ENCODE results near the gene ATP1A2.
"Not testable (repeated sequence)": the region's sequence is repeated elsewhere in the genome, so short reads cannot be mapped to it uniquely, and the experiment has no call there.

ATP1A2 gene

GRCh38 chr1:160117300-160117699, 1.7 kb downstream of the ATP1A2 start:
- DNase-seq (ENCODE audit: low spot score in 2 of 2): no peak
- Mint-ChIP-seq H3K9me3 (no peaks in the 10 kb centered on the region), H3K4me3 (no peak overlapping the region), H3K4me1 (no peaks in the 10 kb centered on the region), H3K27me3 (peaks cover 20% of the 10 kb centered on the region), H3K27ac (no peak overlapping the region), H3K36me3 (no peaks in the 10 kb centered on the region)
- no peak for ATAC-seq (ENCODE audit: low read depth)

- ATAC-seq (ENCODE audit: low read depth): no peak
- no peaks in the 10 kb centered on the region for H3K4me1 Mint-ChIP-seq
- DNase-seq (ENCODE audit: low spot score in 2 of 2): no peak
- H3K27me3 Mint-ChIP-seq: peaks cover 18% of the 10 kb centered on the region
- no peak overlapping the region for H3K4me3 Mint-ChIP-seq
- no peaks in the 10 kb centered on the region for H3K36me3 Mint-ChIP-seq
- H3K27ac Mint-ChIP-seq: no peak overlapping the region
- no peaks in the 10 kb centered on the region for H3K9me3 Mint-ChIP-seq
Observed at GRCh38 chr1:160117709-160118183, 2.2 kb downstream of the ATP1A2 start.

GRCh38 chr1:160118928-160119327, 3.4 kb downstream of the ATP1A2 start:
- H3K36me3 Mint-ChIP-seq: no peaks in the 10 kb centered on the region
- H3K27me3 Mint-ChIP-seq: peaks cover 15% of the 10 kb centered on the region
- no peak for DNase-seq (ENCODE audit: low spot score in 2 of 2)
- no peak overlapping the region for H3K27ac Mint-ChIP-seq
- no peak overlapping the region for H3K4me3 Mint-ChIP-seq
- no peak for ATAC-seq (ENCODE audit: low read depth)
- no peaks in the 10 kb centered on the region for H3K9me3 Mint-ChIP-seq
- H3K4me1 Mint-ChIP-seq: no peaks in the 10 kb centered on the region

DNA sequence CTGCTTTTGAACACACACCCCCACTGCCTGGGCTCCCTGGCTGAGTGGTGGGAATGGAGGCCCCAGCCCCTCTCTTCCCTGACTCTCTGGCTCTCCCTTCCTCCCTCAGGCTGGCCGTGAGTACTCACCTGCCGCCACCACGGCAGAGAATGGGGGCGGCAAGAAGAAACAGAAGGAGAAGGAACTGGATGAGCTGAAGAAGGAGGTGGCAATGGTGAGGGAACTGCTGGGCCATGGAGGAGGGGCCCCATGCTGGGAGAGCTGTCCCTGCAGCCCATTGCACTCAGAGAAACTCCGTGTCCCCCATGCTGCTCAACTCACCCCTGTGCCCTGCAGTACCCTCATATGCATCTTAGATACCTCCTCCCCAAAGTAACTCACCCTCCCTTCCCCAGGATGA, 5.2 kb downstream of the ATP1A2 start:
- no peaks in the 10 kb centered on the region for H3K36me3 Mint-ChIP-seq
- H3K27me3 Mint-ChIP-seq: peaks cover 12% of the 10 kb centered on the region
- DNase-seq (ENCODE audit: low spot score in 2 of 2): no peak
- ATAC-seq (ENCODE audit: low read depth): no peak
- H3K27ac Mint-ChIP-seq: no peak overlapping the region
- no peak overlapping the region for H3K4me3 Mint-ChIP-seq
- no peaks in the 10 kb centered on the region for H3K4me1 Mint-ChIP-seq
- no peaks in the 10 kb centered on the region for H3K9me3 Mint-ChIP-seq

GRCh38 chr1:160121388-160121787, 5.8 kb downstream of the ATP1A2 start:
- H3K27ac Mint-ChIP-seq: no peak overlapping the region
- peaks cover 9% of the 10 kb centered on the region for H3K27me3 Mint-ChIP-seq
- H3K9me3 Mint-ChIP-seq: no peaks in the 10 kb centered on the region
- ATAC-seq (ENCODE audit: low read depth) (no peak), DNase-seq (ENCODE audit: low spot score in 2 of 2) (no peak)
- no peak overlapping the region for H3K4me3 Mint-ChIP-seq
- H3K36me3 Mint-ChIP-seq: no peaks in the 10 kb centered on the region
- no peaks in the 10 kb centered on the region for H3K4me1 Mint-ChIP-seq

GRCh38 chr1:160122978-160123495, 7.5 kb downstream of the ATP1A2 start:
- Mint-ChIP-seq H3K4me3 (no peak overlapping the region), H3K36me3 (no peaks in the 10 kb centered on the region), H3K4me1 (no peaks in the 10 kb centered on the region), H3K27me3 (peaks cover 3% of the 10 kb centered on the region), H3K9me3 (no peaks in the 10 kb centered on the region), H3K27ac (no peak overlapping the region)
- no peak for DNase-seq (ENCODE audit: low spot score in 2 of 2)
- ATAC-seq (ENCODE audit: low read depth): no peak

DNA sequence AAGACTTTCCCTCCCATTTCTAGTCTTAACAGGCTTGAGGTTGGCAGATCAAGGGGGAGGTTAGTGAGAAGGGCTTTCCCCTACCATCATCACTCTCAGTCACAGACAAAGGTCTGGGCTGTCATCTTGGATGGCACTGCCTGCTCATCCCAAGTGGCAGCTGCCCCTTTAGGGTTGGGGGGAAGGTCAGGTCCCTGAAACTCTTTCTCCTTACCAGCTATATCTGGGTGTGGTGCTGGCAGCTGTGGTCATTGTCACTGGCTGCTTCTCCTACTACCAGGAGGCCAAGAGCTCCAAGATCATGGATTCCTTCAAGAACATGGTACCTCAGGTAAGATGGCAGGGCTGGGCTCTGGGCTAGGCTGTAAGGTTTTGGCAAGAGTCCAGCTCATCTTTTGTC, 8.2 kb downstream of the ATP1A2 start:
- Mint-ChIP-seq H3K4me1 (no peaks in the 10 kb centered on the region), H3K27ac (no peak overlapping the region), H3K4me3 (no peak overlapping the region), H3K9me3 (no peaks in the 10 kb centered on the region), H3K27me3 (peaks cover 5% of the 10 kb centered on the region), H3K36me3 (no peaks in the 10 kb centered on the region)
- ATAC-seq (ENCODE audit: low read depth) (no peak), DNase-seq (ENCODE audit: low spot score in 2 of 2) (no peak)

DNA sequence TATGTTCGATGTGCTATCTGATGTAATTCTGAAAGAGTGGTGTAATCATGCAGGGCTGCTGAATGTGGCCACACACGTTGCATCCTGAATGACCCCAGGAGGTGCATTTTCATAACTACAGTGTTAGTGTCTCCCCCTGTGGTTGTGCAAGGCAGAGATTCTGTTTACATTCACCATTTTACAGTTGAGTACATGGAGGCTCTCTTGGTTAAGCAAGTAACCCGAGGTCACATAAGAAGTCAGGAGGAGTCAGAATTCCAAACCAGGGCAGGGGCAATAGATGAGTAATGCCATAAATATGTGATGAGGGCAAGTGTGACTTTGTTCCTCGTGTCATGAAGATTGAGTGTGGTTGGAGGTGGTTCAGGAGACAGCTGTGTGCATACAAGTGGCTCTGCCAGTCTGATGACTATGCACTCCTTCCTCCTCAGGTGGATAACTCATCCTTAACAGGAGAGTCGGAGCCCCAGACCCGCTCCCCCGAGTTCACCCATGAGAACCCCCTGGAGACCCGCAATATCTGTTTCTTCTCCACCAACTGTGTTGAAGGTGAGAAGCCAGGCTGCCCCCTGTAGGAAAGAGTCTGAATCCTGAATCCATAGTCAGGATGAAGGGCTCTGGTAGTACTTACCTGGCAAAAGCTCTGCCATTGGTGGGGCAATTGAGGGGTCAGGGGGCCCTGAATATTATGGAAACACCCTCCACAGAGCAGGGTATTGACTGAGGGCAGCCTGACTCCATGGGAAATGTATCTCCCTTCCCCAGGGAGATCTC, 9.3 kb downstream of the ATP1A2 start:
- Mint-ChIP-seq H3K27me3 (peaks cover 8% of the 10 kb centered on the region), H3K4me3 (no peak overlapping the region), H3K9me3 (no peaks in the 10 kb centered on the region), H3K36me3 (no peaks in the 10 kb centered on the region), H3K4me1 (no peaks in the 10 kb centered on the region), H3K27ac (no peak overlapping the region)
- DNase-seq (ENCODE audit: low spot score in 2 of 2) (no peak), ATAC-seq (ENCODE audit: low read depth) (no peak)

DNA sequence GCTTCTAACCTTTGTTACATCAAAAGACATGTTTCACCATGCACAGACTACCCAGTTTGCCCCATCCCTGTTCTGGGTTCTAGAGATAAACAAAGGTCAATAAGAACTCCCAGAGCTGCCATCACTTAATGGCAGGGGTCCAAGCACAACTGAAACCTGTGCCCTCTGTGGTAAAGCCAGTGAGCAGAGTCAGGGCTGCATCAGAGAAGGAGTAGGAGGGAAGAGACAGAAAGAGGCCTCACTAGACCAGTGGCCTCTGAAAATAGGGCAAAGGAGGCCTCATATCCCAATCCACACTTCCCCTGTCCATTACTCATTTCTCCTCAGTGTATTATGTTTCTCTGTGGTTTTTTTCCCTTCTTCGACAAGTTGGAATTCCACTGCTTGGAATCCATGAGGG, 10.2 kb downstream of the ATP1A2 start:
- Mint-ChIP-seq H3K36me3 (no peaks in the 10 kb centered on the region), H3K4me1 (no peaks in the 10 kb centered on the region), H3K4me3 (no peak overlapping the region), H3K9me3 (no peaks in the 10 kb centered on the region), H3K27ac (no peak overlapping the region), H3K27me3 (peaks cover 8% of the 10 kb centered on the region)
- DNase-seq (ENCODE audit: low spot score in 2 of 2) (no peak), ATAC-seq (ENCODE audit: low read depth) (no peak)

DNA sequence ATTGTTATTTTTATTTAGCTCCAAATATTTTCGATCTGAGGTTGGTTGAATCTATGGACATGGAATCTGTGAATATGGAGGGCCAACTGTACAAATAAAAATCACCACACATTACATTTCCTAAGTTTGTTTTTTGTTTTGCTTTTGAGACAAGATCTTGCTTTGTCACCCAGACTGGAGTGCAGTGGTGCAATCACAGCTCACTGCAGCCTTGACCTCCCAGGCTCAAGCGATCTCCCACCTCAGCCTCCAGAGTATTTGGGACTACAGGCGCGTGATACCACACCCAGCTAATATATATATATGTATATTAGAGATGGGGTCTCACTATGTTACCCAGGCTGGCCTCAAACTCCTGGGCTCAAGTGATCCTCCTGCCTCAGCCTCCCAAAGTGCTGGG, 10.8 kb downstream of the ATP1A2 start:
- peaks cover 10% of the 10 kb centered on the region for H3K27me3 Mint-ChIP-seq
- H3K9me3 Mint-ChIP-seq; H3K36me3 Mint-ChIP-seq; H3K4me1 Mint-ChIP-seq; DNase-seq (ENCODE audit: low spot score in 2 of 2); H3K4me3 Mint-ChIP-seq; ATAC-seq (ENCODE audit: low read depth); H3K27ac Mint-ChIP-seq: not testable (repeated sequence)

DNA sequence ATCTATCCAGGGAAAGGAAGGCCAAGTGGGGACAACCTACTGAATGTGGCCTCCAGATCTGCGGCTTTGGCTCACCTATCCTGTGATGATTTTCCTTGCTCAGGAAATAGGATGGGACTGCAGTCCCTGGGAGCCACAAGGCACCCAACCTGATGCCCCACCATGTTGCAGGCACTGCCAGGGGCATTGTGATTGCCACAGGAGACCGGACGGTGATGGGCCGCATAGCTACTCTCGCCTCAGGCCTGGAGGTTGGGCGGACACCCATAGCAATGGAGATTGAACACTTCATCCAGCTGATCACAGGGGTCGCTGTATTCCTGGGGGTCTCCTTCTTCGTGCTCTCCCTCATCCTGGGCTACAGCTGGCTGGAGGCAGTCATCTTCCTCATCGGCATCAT, 11.8 kb downstream of the ATP1A2 start:
- DNase-seq (ENCODE audit: low spot score in 2 of 2): no peak
- Mint-ChIP-seq H3K27me3 (peaks cover 16% of the 10 kb centered on the region), H3K27ac (no peak overlapping the region), H3K9me3 (no peaks in the 10 kb centered on the region), H3K4me3 (no peak overlapping the region), H3K36me3 (no peaks in the 10 kb centered on the region), H3K4me1 (no peaks in the 10 kb centered on the region)
- no peak for ATAC-seq (ENCODE audit: low read depth)

DNA sequence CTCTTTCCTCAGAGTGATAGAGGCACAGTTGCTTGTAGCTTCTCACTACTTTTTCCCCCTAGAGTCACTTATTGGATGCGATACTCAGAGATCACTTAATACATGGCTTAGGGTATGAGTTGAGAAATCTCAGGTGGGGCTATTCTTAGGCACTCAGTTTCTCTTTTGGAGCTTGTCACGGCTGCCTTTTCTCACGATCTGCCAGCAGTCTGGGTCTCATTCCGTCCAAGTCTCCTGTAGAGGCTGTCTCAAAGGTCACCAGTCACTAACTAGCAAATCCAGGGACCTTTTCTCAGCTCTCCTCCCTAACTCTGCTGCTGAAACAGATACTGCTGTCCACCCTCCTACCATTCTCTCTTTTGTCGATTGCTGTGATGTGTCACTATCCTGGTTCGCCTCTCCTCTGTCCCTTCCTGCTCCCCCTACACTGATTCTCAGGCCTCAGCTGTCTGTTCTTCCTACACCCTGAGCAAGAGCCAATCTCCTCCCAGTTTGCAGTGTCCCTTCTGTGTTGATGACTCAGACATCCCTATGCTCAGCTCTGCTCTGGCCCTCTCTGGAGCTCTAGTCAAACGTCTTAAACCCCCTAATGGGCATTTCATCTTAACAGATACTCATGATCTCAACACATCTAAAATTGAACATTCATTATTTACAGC, 12.4 kb downstream of the ATP1A2 start:
- Mint-ChIP-seq H3K9me3 (no peaks in the 10 kb centered on the region), H3K27me3 (peaks cover 19% of the 10 kb centered on the region), H3K4me3 (no peak overlapping the region), H3K36me3 (no peaks in the 10 kb centered on the region), H3K4me1 (no peaks in the 10 kb centered on the region), H3K27ac (no peak overlapping the region)
- no peak for DNase-seq (ENCODE audit: low spot score in 2 of 2)
- no peak for ATAC-seq (ENCODE audit: low read depth)

- no peaks in the 10 kb centered on the region for H3K36me3 Mint-ChIP-seq
Observed at GRCh38 chr1:160128636-160129035, 13.1 kb downstream of the ATP1A2 start.

GRCh38 chr1:160129046-160129445, 13.5 kb downstream of the ATP1A2 start:
- Mint-ChIP-seq H3K4me3 (no peak overlapping the region), H3K27me3 (peaks cover 22% of the 10 kb centered on the region), H3K36me3 (no peaks in the 10 kb centered on the region), H3K9me3 (no peaks in the 10 kb centered on the region), H3K27ac (no peak overlapping the region), H3K4me1 (no peaks in the 10 kb centered on the region)
- ATAC-seq (ENCODE audit: low read depth) (no peak), DNase-seq (ENCODE audit: low spot score in 2 of 2) (no peak)

More at GRCh38 chr1:160128636-160129035, 13.1 kb downstream of the ATP1A2 start:
- Mint-ChIP-seq H3K9me3 (no peaks in the 10 kb centered on the region), H3K4me1 (no peaks in the 10 kb centered on the region), H3K27ac (no peak overlapping the region), H3K4me3 (no peak overlapping the region), H3K27me3 (peaks cover 19% of the 10 kb centered on the region)
- DNase-seq (ENCODE audit: low spot score in 2 of 2) (no peak), ATAC-seq (ENCODE audit: low read depth) (no peak)

Measured in memory B cell (primary cell).